Measurements from ENCODE around the gene ASTN2.
A peak's percentile ranks its signal among the peaks of the same experiment; 100 is the strongest.

ASTN2 gene

GRCh38 chr9:117300371-117301110, 114.3 kb downstream of the ASTN2 start:
- DNase-seq = no peak

GRCh38 chr9:117296453-117296852, 118.4 kb downstream of the ASTN2 start:
- no peak for DNase-seq

- DNase-seq = no peak
These were observed 121.4 kb downstream of the ASTN2 start for GRCh38 chr9:117293206-117294114.

GRCh38 chr9:117290856-117291622, 123.8 kb downstream of the ASTN2 start:
- no peak for DNase-seq

GRCh38 chr9:117290306-117290840, 124.5 kb downstream of the ASTN2 start:
- no peak for DNase-seq

- no peak for DNase-seq
These were observed 128.6 kb downstream of the ASTN2 start for GRCh38 chr9:117286245-117286644.

- DNase-seq = no peak
These were observed 130.4 kb downstream of the ASTN2 start for GRCh38 chr9:117284414-117284813.

GRCh38 chr9:117282541-117282940, 132.3 kb downstream of the ASTN2 start:
- DNase-seq = no peak

GRCh38 chr9:117278471-117279035, 136.3 kb downstream of the ASTN2 start:
- DNase-seq = peak in 1 of 2 experiments; percentile 21

- peak in 1 of 2 experiments; percentile 73 for DNase-seq
These were observed 136.8 kb downstream of the ASTN2 start for GRCh38 chr9:117278020-117278419.

- DNase-seq = peak; percentile 26 to 56
These were observed 138.4 kb downstream of the ASTN2 start for GRCh38 chr9:117276444-117276843.

- DNase-seq = no peak
These were observed 141.2 kb downstream of the ASTN2 start for GRCh38 chr9:117273612-117274011.

- peak in 1 of 2 experiments; percentile 36 for DNase-seq
These were observed 145.9 kb downstream of the ASTN2 start for GRCh38 chr9:117268847-117269446.

- no peak for DNase-seq
These were observed 147.9 kb downstream of the ASTN2 start for GRCh38 chr9:117266855-117267497.

GRCh38 chr9:117265253-117265652, 149.6 kb downstream of the ASTN2 start:
- DNase-seq = no peak

- no peak for DNase-seq
These were observed 156.5 kb downstream of the ASTN2 start for GRCh38 chr9:117258184-117258866.

- DNase-seq = no peak
These were observed 161.6 kb downstream of the ASTN2 start for GRCh38 chr9:117253261-117253660.

GRCh38 chr9:117250610-117251215, 164.1 kb downstream of the ASTN2 start:
- no peak for DNase-seq

- no peak for DNase-seq
These were observed 165.1 kb downstream of the ASTN2 start for GRCh38 chr9:117249799-117250198.

GRCh38 chr9:117247266-117247665, 167.6 kb downstream of the ASTN2 start:
- DNase-seq = peak; percentile 8 to 18

Measured in NCI-H2081 (cell line).